ENCODE data around the gene GUCD1.
A peak's percentile ranks its signal among the peaks of the same experiment; 100 is the strongest.

GUCD1 gene

GRCh38 chr22:24592058-24592850, 37.3 kb upstream of the GUCD1 start:
- no peak for DNase-seq (ENCODE audit: low read depth, low spot score)
- peak overlapping the region; percentile 52 for H3K4me3 ChIP-seq (ENCODE audit: low read depth, low read length)
- in situ Hi-C loops (cut with HindIII; ENCODE audit: low sequenced_read_pairs): no loop called here
- no peak for TF ChIP-seq CTCF (IDR thresholded peaks at IDR 0.05; ENCODE audit: low read depth, low read length)

GRCh38 chr22:24591286-24591830, 36.4 kb upstream of the GUCD1 start:
- in situ Hi-C loops (cut with HindIII; ENCODE audit: low sequenced_read_pairs): no loop called here
- no peak for DNase-seq (ENCODE audit: low read depth, low spot score)
- TF ChIP-seq CTCF (IDR thresholded peaks at IDR 0.05; ENCODE audit: low read depth, low read length): no peak
- no peak overlapping the region for H3K4me3 ChIP-seq (ENCODE audit: low read depth, low read length)

- in situ Hi-C loops (cut with HindIII; ENCODE audit: low sequenced_read_pairs): no loop called here
- H3K4me3 ChIP-seq (ENCODE audit: low read depth, low read length): no peak overlapping the region
- no peak for DNase-seq (ENCODE audit: low read depth, low spot score)
- TF ChIP-seq CTCF (IDR thresholded peaks at IDR 0.05; ENCODE audit: low read depth, low read length): no peak
Measured at GRCh38 chr22:24590596-24591173, 35.7 kb upstream of the GUCD1 start.

GRCh38 chr22:24589518-24590030, 34.6 kb upstream of the GUCD1 start:
- in situ Hi-C loops (cut with HindIII; ENCODE audit: low sequenced_read_pairs): no loop called here

GRCh38 chr22:24588757-24589481, 34.0 kb upstream of the GUCD1 start:
- no peak for TF ChIP-seq CTCF (IDR thresholded peaks at IDR 0.05; ENCODE audit: low read depth, low read length)
- no peak overlapping the region for H3K4me3 ChIP-seq (ENCODE audit: low read depth, low read length)
- DNase-seq (ENCODE audit: low read depth, low spot score): no peak
- in situ Hi-C loops (cut with HindIII; ENCODE audit: low sequenced_read_pairs): no loop called here

More at GRCh38 chr22:24589518-24590030, 34.6 kb upstream of the GUCD1 start:
- H3K4me3 ChIP-seq (ENCODE audit: low read depth, low read length): no peak overlapping the region
- TF ChIP-seq CTCF (IDR thresholded peaks at IDR 0.05; ENCODE audit: low read depth, low read length): no peak
- no peak for DNase-seq (ENCODE audit: low read depth, low spot score)

GRCh38 chr22:24588381-24588756, 33.4 kb upstream of the GUCD1 start:
- no peak overlapping the region for H3K4me3 ChIP-seq (ENCODE audit: low read depth, low read length)
- in situ Hi-C loops (cut with HindIII; ENCODE audit: low sequenced_read_pairs): no loop called here
- peak; percentile 39 for DNase-seq (ENCODE audit: low read depth, low spot score)
- TF ChIP-seq CTCF (IDR thresholded peaks at IDR 0.05; ENCODE audit: low read depth, low read length): no peak
